HG02642 (cell line): ENCODE data around the gene HAVCR1.
A peak's percentile ranks its signal among the peaks of the same experiment; 100 is the strongest.
"Not testable (repeated sequence)": the region's sequence is repeated elsewhere in the genome, so short reads cannot be mapped to it uniquely, and the experiment has no call there.

Experiments used
- ATAC-seq: cut with Tn5 transposase; IDR thresholded peaks from one replicate; pipeline ENCODE4 v1.9.1; 2021; ENCODE audit warnings: mild to moderate bottlenecking; ENCODE audit not compliant: unreplicated experiment, poor library complexity

HAVCR1 gene

GRCh38 chr5:157059093-157059539 lies at the start of gene HAVCR1:
Gene HAVCR1 (minus strand): TSS chr5:157059116. CDS start chr5:157057943, 1,173 bp downstream.
- peak; percentile 56 for ATAC-seq

- no peak for ATAC-seq
Measured at GRCh38 chr5:157107508-157107907, 48.6 kb upstream of the HAVCR1 start.

- ATAC-seq: peak; percentile 34
Measured at GRCh38 chr5:157106630-157107461, 47.9 kb upstream of the HAVCR1 start.

DNA sequence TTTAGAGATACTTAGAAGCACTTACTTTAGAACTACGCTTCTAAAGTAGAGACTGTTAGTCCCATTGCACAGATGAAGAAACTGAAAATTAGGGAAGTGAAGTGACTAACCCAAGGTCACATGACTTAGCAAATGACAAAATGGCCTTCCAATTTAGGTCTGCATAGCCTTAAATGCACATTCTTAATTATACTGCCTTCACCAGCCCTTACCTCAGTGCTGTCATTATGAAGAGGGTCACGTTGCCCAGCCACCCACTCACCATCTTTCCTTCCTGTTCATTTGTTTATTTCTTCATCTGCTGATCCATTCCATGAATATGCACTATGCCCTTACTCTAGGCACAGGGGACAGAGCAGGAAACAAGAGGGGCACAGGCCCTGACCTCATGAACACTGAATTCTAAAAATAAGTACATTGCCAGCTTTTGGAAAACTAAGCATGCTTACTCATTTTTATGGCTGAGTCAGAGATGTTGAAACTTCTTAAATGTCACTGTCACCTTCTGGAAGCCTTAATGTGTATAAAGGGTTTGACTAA lies 41.3 kb upstream of the HAVCR1 start:
- no peak for ATAC-seq

DNA sequence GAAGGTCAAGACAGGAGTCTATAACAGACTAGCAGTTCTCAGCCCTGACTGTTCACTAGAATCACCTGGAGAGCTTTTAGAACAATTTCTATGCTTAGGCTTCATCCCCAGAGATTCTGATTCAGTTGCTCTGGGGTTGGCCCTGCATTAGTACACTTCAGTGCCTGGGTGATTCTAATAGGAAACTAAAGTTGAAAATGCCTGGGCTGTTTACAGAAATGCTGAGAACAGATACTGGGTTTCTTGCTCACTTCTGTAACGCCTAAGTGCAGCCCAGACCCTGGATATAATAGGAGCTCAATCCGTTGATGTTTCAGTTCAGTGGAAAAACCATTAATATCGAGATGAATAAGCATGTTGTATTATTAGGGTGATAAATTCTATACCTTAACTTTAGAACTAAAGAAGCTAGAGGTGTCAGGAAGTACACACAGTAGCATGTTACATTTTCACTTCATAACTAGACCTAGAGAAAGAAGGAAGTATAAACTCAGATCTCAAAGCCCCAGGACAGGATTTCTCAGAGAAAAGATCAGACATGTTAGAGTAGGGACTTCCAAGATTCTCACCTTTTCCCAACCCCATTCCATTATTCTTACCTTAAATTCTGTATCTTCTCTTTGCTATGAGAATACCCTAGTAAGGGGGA lies 29.6 kb upstream of the HAVCR1 start:
- ATAC-seq: no peak

- no peak for ATAC-seq
Measured at GRCh38 chr5:157086751-157087359, 27.9 kb upstream of the HAVCR1 start.

GRCh38 chr5:157085930-157086329 lies 27.0 kb upstream of the HAVCR1 start:
- ATAC-seq: no peak

DNA sequence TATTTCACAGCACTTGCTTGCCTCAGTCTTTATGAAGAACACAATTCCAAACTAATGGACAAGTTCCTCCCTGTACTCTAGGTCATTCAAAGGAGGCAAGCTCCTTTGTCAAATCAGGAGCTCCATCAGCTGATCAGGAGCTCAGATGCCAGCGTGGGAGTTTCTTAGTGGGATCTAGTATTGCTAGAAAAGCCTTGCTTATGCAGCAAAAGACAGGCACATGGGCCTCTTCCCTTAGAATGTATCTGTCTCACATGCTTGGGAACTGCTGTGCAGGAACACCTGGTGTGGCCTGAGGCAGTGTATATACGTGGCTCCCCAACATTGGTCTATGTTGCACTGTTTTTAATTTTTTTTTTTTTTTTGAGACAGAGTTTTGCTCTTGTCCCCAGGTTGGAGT lies 21.4 kb upstream of the HAVCR1 start:
- ATAC-seq: no peak

DNA sequence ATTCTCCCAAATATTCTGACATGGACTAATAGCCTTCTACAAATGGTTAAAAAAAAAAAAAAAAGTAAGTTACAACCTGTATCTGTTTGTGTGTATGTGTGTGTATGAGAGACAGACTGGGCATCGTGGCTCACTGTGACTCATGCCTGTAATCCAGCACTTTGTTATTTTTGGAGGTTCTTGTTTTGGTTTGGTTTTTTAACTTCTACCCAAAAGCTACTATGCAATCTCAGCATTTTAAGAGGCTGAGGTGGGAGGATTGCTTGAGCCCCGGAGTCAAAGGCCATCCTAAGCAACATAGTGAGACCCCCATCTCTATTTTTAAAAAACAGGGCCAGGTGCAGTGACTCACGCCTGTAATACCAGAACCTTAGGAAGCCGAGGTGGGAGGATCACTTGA lies 17.6 kb upstream of the HAVCR1 start:
- ATAC-seq: no peak

DNA sequence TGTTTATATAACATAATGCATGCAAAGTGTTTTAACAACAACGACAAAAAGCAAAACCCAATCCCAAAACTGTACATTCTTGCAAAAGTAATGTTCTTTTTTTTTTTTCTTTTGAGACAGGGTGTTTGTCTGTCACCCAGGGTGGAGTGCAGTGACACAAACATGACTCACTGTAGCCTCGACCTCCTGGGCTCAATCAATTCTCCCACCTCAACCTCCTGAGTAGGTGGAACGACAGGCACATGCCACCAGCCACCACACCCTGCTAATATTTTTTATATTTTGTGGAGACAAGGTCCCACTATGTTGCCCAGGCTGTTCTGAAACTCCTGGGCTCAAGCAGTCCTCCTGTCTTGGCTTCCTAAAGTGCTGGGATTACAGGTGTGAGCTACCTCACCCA lies 13.6 kb upstream of the HAVCR1 start:
- no peak for ATAC-seq

- no peak for ATAC-seq
Measured at GRCh38 chr5:157069949-157070348, 11.0 kb upstream of the HAVCR1 start.

DNA sequence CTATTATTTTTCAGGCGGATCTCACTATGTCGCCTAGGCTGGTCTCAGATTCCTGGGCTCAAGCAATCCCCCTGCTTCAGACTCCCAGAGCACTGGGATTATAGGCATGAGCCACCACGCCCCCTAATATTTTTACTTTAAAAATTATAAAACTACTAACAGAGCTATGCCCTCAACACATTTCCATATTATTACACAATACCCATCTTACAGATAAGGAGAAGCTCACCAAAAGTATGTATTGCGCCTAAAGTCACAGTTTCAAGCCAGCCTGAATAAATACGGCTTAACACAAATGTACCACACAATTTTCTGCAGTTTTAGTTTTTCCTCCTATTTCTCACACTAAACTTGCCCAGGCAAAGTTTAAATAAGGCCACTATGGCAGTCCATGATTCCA lies 9.9 kb upstream of the HAVCR1 start:
- ATAC-seq: no peak

DNA sequence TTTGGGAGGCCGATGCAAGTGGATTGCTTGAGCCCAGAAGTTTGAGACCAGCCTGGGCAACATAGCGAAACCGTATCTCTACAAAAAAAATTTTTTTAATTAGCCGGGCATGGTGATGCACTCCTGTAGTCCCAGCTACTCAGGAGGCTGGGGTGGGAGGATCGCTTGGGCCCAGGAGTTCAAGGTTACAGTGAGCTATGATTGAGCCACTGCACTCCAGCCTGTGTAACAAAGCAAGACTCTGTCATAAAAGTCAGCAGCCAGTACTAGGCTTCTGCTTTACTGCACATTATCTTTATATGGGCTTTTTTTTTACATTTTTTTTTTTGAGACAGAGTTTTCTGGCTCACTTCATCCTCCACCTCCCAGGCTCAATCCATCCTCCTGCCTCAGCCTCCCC lies 9.4 kb upstream of the HAVCR1 start:
- no peak for ATAC-seq

- ATAC-seq: no peak
Measured at GRCh38 chr5:157067005-157067404, 8.1 kb upstream of the HAVCR1 start.

GRCh38 chr5:157066080-157066479 lies 7.2 kb upstream of the HAVCR1 start:
- no peak for ATAC-seq

DNA sequence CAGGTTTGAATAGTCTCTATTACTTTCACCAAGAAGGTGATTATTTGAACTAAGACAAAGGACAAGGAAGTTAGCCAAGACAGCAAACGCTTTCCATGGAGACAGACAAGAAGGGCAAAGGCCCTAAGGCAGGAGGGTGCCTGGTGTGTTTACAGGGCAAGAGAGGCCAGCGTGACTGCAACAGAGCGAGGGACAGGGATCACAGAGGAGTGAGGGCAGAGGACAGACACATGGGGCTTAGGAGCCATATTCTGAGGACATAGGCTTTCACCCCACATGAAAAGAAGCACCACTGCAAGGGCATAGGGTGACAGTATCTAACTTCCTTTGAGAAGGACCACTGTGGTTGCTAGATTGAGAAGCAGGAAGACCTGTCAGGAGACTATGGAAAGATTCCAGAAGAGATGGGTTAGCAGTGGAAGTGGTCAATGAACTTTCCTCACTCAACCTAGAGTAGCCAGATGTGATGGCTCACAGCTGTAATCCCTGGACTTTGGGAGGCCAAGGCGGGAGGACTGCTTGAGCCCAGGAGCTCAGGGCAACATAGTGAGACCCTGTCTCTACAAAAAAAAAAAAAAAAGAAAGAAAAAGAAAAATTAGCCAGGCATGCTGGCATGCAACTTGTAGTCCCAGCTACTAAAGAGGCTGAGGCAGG lies 5.0 kb upstream of the HAVCR1 start:
- ATAC-seq: no peak

- no peak for ATAC-seq
Measured at GRCh38 chr5:157059891-157060290, 975 bp upstream of the HAVCR1 start.

GRCh38 chr5:157057459-157058370 lies 1.2 kb downstream of the HAVCR1 start:
- ATAC-seq: no peak

- ATAC-seq: not testable (repeated sequence)
Measured at GRCh38 chr5:157056848-157057247, 2.1 kb downstream of the HAVCR1 start.
